Liver (tissue), 3 donors: ENCODE results near the gene CCIN.

Experiments used
- EGR1 ChIP-seq, 2 donors: IDR thresholded peaks; 2 replicates each; pipeline ENCODE4 v1.6.1; 2016 to 2018; ENCODE audit warnings: antibody characterized with exemption in 2 of 2, low read depth in 2 of 2
- GABPA ChIP-seq, 2 donors: IDR thresholded peaks in 1 of 2; conservative IDR thresholded peaks in 1 of 2; 2 replicates each; pipeline ENCODE4 v1.6.1; 2016; ENCODE audit warnings: antibody characterized with exemption in 2 of 2, mild to moderate bottlenecking in 1 of 2, moderate library complexity in 1 of 2
- RAD21 ChIP-seq, 2 donors: IDR thresholded peaks; 2 replicates each; pipeline ENCODE4 v1.6.1; 2016; ENCODE audit warnings: antibody characterized with exemption in 2 of 2, mild to moderate bottlenecking in 2 of 2
- TAF1 ChIP-seq: conservative IDR thresholded peaks from 2 replicates; pipeline ENCODE4 v1.6.1; 2016; ENCODE audit warnings: antibody characterized with exemption, mild to moderate bottlenecking
- TF ChIP-seq, protein P1 (sequence below): fragments of 150-350 bp; IDR thresholded peaks from 2 replicates; pipeline ENCODE4 v1.5.1; 2017; ENCODE audit warnings: improper control_type of control experiment, low read depth, low read length; ENCODE audit not compliant: missing input control
- TF ChIP-seq, protein P2 (sequence below): IDR thresholded peaks from 2 replicates; pipeline ENCODE4 v1.6.1; 2016; ENCODE audit warnings: antibody characterized with exemption
- donor health status: healthy.
- donor health status: healthy.

DNA sequence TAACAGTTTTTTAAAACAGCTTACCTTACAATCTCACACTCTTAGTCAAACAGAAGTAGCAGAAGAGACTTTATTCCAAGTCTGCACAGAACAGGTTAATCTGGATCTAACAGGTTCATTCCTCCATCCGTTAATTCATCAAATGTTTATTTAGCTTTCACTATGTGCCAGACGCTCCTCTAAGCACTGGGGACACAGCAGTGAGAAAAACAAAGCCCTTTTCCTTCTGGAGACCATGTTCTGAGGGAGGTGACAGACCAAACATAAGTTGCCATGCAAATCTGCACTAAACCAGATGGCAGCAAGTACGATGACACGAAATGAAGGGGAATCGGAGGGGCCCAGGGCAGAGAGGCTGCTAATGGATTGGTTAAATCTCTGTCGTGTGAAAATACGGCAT is 49.7 kb upstream of the CCIN start:
- TF ChIP-seq, protein P1, sequence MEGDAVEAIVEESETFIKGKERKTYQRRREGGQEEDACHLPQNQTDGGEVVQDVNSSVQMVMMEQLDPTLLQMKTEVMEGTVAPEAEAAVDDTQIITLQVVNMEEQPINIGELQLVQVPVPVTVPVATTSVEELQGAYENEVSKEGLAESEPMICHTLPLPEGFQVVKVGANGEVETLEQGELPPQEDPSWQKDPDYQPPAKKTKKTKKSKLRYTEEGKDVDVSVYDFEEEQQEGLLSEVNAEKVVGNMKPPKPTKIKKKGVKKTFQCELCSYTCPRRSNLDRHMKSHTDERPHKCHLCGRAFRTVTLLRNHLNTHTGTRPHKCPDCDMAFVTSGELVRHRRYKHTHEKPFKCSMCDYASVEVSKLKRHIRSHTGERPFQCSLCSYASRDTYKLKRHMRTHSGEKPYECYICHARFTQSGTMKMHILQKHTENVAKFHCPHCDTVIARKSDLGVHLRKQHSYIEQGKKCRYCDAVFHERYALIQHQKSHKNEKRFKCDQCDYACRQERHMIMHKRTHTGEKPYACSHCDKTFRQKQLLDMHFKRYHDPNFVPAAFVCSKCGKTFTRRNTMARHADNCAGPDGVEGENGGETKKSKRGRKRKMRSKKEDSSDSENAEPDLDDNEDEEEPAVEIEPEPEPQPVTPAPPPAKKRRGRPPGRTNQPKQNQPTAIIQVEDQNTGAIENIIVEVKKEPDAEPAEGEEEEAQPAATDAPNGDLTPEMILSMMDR = no peak
- no peak for TF ChIP-seq TAF1
- TF ChIP-seq, protein P2, sequence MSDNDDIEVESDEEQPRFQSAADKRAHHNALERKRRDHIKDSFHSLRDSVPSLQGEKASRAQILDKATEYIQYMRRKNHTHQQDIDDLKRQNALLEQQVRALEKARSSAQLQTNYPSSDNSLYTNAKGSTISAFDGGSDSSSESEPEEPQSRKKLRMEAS = no peak
- TF ChIP-seq RAD21 (IDR thresholded peaks at IDR 0.05) = no peak
- TF ChIP-seq EGR1 (IDR thresholded peaks at IDR 0.05; ENCODE audit: low read depth in 2 of 2) = no peak
- no peak for TF ChIP-seq GABPA (IDR thresholded peaks at IDR 0.05 in 1 of 2, conservative IDR thresholded peaks at IDR 0.05 in 1 of 2)
